ENCODE results near the gene CDC45. TPM values are rescaled to one million over a fixed set of nuclear protein-coding genes. Genes with fewer than 3 reads are reported as not detected.

CDC45 gene
- 0.72 and 1.5 TPM in 2 replicates for total RNA-seq

- TF ChIP-seq CTCF (IDR thresholded peaks at IDR 0.05; ENCODE audit: extremely low read depth, low read depth, low read length), result no peak
Measured at GRCh38 chr22:19479355-19480172, at the start of gene CDC45. Gene CDC45, plus strand, starts transcription at chr22:19479920. Its CDS starts 49 bp downstream, at chr22:19479969.

GRCh38 chr22:19429950-19430889 is 49.5 kb upstream of the CDC45 start:
- Histone ChIP-seq H3K79me2 (ENCODE audit: insufficient read depth, low read length) (peaks cover 59% of the 10 kb centered on the region), H2AFZ (ENCODE audit: low read length) (peak overlapping the region; percentile 32), H3K36me3 (ENCODE audit: insufficient read depth, low read length) (peaks cover 10% of the 10 kb centered on the region), H4K20me1 (ENCODE audit: insufficient read depth, low read length) (peaks cover 27% of the 10 kb centered on the region), H3K27ac (ENCODE audit: low read depth, low read length) (peak overlapping the region; percentile 91), H3K9me3 (ENCODE audit: low read depth, low read length) (no peaks in the 10 kb centered on the region), H3K27me3 (ENCODE audit: insufficient read depth, low read length) (no peaks in the 10 kb centered on the region), H3K4me1 (ENCODE audit: insufficient read depth, low read length) (peaks cover 23% of the 10 kb centered on the region), H3K4me3 (ENCODE audit: insufficient read depth, low read length) (peak overlapping the region; percentile 92), H3K4me2 (ENCODE audit: insufficient read depth, low read length) (peak overlapping the region; percentile 94)
- TF ChIP-seq CTCF (IDR thresholded peaks at IDR 0.05; ENCODE audit: extremely low read depth, low read depth, low read length), result no peak
- peak; percentile 86 for DNase-seq (ENCODE audit: insufficient read length, low spot score, missing footprints)

More at GRCh38 chr22:19479355-19480172, at the start of gene CDC45:
- peak; percentile 98 for DNase-seq (ENCODE audit: insufficient read length, low spot score, missing footprints)
- Histone ChIP-seq H3K4me3 (ENCODE audit: insufficient read depth, low read length) (peak within 1 kb of the TSS; percentile 88), H3K36me3 (ENCODE audit: insufficient read depth, low read length) (peaks cover 16% of the 10 kb centered on the region), H3K27me3 (ENCODE audit: insufficient read depth, low read length) (no peaks in the 10 kb centered on the region), H3K9me3 (ENCODE audit: low read depth, low read length) (no peaks in the 10 kb centered on the region), H3K79me2 (ENCODE audit: insufficient read depth, low read length) (peaks cover 56% of the 10 kb centered on the region), H3K27ac (ENCODE audit: low read depth, low read length) (peak within 1 kb of the TSS; percentile 100), H3K4me2 (ENCODE audit: insufficient read depth, low read length) (peak within 1 kb of the TSS; percentile 99), H4K20me1 (ENCODE audit: insufficient read depth, low read length) (peaks cover 26% of the 10 kb centered on the region), H2AFZ (ENCODE audit: low read length) (peak within 1 kb of the TSS; percentile 97), H3K4me1 (ENCODE audit: insufficient read depth, low read length) (peaks cover 22% of the 10 kb centered on the region)

GRCh38 chr22:19430890-19431541 is 48.7 kb upstream of the CDC45 start:
- Histone ChIP-seq H3K27ac (ENCODE audit: low read depth, low read length) (peak overlapping the region; percentile 91), H3K36me3 (ENCODE audit: insufficient read depth, low read length) (peaks cover 18% of the 10 kb centered on the region), H4K20me1 (ENCODE audit: insufficient read depth, low read length) (peaks cover 23% of the 10 kb centered on the region), H3K9me3 (ENCODE audit: low read depth, low read length) (no peaks in the 10 kb centered on the region), H2AFZ (ENCODE audit: low read length) (peak overlapping the region; percentile 64), H3K4me3 (ENCODE audit: insufficient read depth, low read length) (peak overlapping the region; percentile 92), H3K27me3 (ENCODE audit: insufficient read depth, low read length) (no peaks in the 10 kb centered on the region), H3K4me2 (ENCODE audit: insufficient read depth, low read length) (peak overlapping the region; percentile 94), H3K4me1 (ENCODE audit: insufficient read depth, low read length) (peaks cover 23% of the 10 kb centered on the region), H3K79me2 (ENCODE audit: insufficient read depth, low read length) (peaks cover 54% of the 10 kb centered on the region)
- DNase-seq (ENCODE audit: insufficient read length, low spot score, missing footprints), result peak; percentile 86
- peak; percentile 21 for TF ChIP-seq CTCF (IDR thresholded peaks at IDR 0.05; ENCODE audit: extremely low read depth, low read depth, low read length)
